SH-SY5Y (cell line): Measurements from ENCODE around the gene DNAL4.

Source experiments
- GATA2 ChIP-seq: IDR thresholded peaks from 2 replicates; pipeline ENCODE4 v1.6.1; 2011; ENCODE audit warnings: mild to moderate bottlenecking, low read depth, low read length
- GATA3 ChIP-seq: IDR thresholded peaks from 2 replicates; pipeline ENCODE4 v1.6.1; 2011; ENCODE audit warnings: low read depth, mild to moderate bottlenecking, low read length, moderate library complexity

GRCh38 chr22:38832005-38832978 lies 38.3 kb upstream of the DNAL4 start:
- TF ChIP-seq GATA2, result no peak
- no peak for TF ChIP-seq GATA3
